Bone marrow (tissue), 2 donors: ENCODE data around the gene SSH3.
A peak's percentile ranks its signal among the peaks of the same experiment; 100 is the strongest.

Experiments used
- DNase-seq, 2 donors: peaks; one replicate each; lab custom pipeline; 2025; lab: John Stamatoyannopoulos, UW

The SSH3 gene

GRCh38 chr11:67347964-67348749 lies 44.8 kb downstream of the SSH3 start:
- no peak for DNase-seq

- no peak for DNase-seq
Observed at GRCh38 chr11:67349036-67349435, 45.7 kb downstream of the SSH3 start.

- DNase-seq = no peak
Observed at GRCh38 chr11:67349457-67349856, 46.1 kb downstream of the SSH3 start.

GRCh38 chr11:67349928-67350465 lies 46.7 kb downstream of the SSH3 start:
- DNase-seq = no peak

GRCh38 chr11:67351275-67352005 lies 48.1 kb downstream of the SSH3 start:
- peak; percentile 35 to 67 for DNase-seq

- DNase-seq = peak in 1 of 2 donors; percentile 68
Observed at GRCh38 chr11:67352546-67353316, 49.4 kb downstream of the SSH3 start.

- DNase-seq = peak; percentile 88 to 91
Observed at GRCh38 chr11:67353317-67354074, 50.2 kb downstream of the SSH3 start, which contains the start of gene POLD4. Gene POLD4, minus strand, starts transcription at chr11:67353546. Its CDS starts 147 bp downstream, at chr11:67353399.

GRCh38 chr11:67354075-67355022 lies 51.0 kb downstream of the SSH3 start:
- DNase-seq = no peak

GRCh38 chr11:67355023-67355793 lies 51.9 kb downstream of the SSH3 start:
- DNase-seq = no peak

GRCh38 chr11:67355794-67356386 lies 52.6 kb downstream of the SSH3 start:
- DNase-seq = no peak

GRCh38 chr11:67356387-67356863 lies 53.1 kb downstream of the SSH3 start:
- DNase-seq = no peak

- peak; percentile 58 to 73 for DNase-seq
Observed at GRCh38 chr11:67356864-67357561, 53.7 kb downstream of the SSH3 start.

GRCh38 chr11:67357831-67358670 lies 54.7 kb downstream of the SSH3 start:
- DNase-seq = no peak
